GM23338 (cell line): ENCODE data around the gene CX3CL1. TPM values are rescaled to one million over a fixed set of nuclear protein-coding genes. Genes with fewer than 3 reads are reported as not detected.

ENCODE experiments used
- ATAC-seq: fragments of 200-7000 bp; cut with Tn5 transposase; 3 replicates; pipeline ENCODE4 v1.9.1; 2020
- DNase-seq: peaks from one replicate; pipeline ENCODE4 v3.0.0-alpha.2; 2015; ENCODE audit warnings: low spot score
- H2AFZ ChIP-seq: fragments of 200-600 bp; sonication (generic); 2 replicates; pipeline ENCODE4 v1.8.0; 2016; ENCODE audit warnings: antibody characterized with exemption, mild to moderate bottlenecking, moderate library complexity
- H3F3A ChIP-seq: fragments of 200-600 bp; sonication (generic); replicated peaks from 2 replicates; pipeline ENCODE4 v1.8.0; 2017; ENCODE audit warnings: antibody characterized with exemption, mixed run types, low read depth
- H3K27ac ChIP-seq: fragments of 200-600 bp; sonication (generic); 2 replicates; pipeline ENCODE4 v1.6.1; 2016; ENCODE audit warnings: low read depth
- H3K27me3 ChIP-seq: fragments of 200-600 bp; sonication (generic); 2 replicates; pipeline ENCODE4 v1.8.0; 2016; ENCODE audit warnings: mild to moderate bottlenecking, mixed run types, moderate library complexity; ENCODE audit not compliant: insufficient read depth
- H3K36me3 ChIP-seq: fragments of 200-600 bp; sonication (generic); 2 replicates; pipeline ENCODE4 v1.8.0; 2016; ENCODE audit warnings: mild to moderate bottlenecking; ENCODE audit not compliant: insufficient read depth
- H3K4me1 ChIP-seq: fragments of 200-600 bp; sonication (generic); 2 replicates; pipeline ENCODE4 v1.8.0; 2016; ENCODE audit warnings: mild to moderate bottlenecking, moderate library complexity; ENCODE audit not compliant: insufficient read depth
- H3K4me2 ChIP-seq: fragments of 200-600 bp; sonication (generic); 2 replicates; pipeline ENCODE4 v1.7.1; 2017; ENCODE audit warnings: mixed run types
- H3K4me3 ChIP-seq: fragments of 200-600 bp; sonication (generic); 2 replicates; pipeline ENCODE4 v1.6.1; 2016; ENCODE audit warnings: mixed run types
- H3K79me2 ChIP-seq: fragments of 200-600 bp; sonication (generic); replicated peaks from 2 replicates; pipeline ENCODE4 v1.8.0; 2017; ENCODE audit warnings: mild to moderate bottlenecking; ENCODE audit not compliant: insufficient read depth
- H3K9me2 ChIP-seq: fragments of 200-600 bp; sonication (generic); 2 replicates; pipeline ENCODE4 v1.8.0; 2017; ENCODE audit not compliant: insufficient read depth
- H4K20me1 ChIP-seq: fragments of 200-600 bp; sonication (generic); replicated peaks from 2 replicates; pipeline ENCODE4 v1.8.0; 2017; ENCODE audit warnings: mild to moderate bottlenecking; ENCODE audit not compliant: insufficient read depth
- H3K27ac Mint-ChIP-seq: 2 replicates; pipeline ENCODE4 v1.8.0; 2020; ENCODE audit warnings: inconsistent platforms, mild to moderate bottlenecking, moderate library complexity, mixed read lengths
- H3K27me3 Mint-ChIP-seq: 3 replicates; pipeline ENCODE4 v1.8.0; 2022; ENCODE audit warnings: low read depth, mild to moderate bottlenecking, moderate library complexity, mixed read lengths, inconsistent platforms; ENCODE audit not compliant: insufficient read depth, poor library complexity
- H3K36me3 Mint-ChIP-seq: 3 replicates; pipeline ENCODE4 v1.8.0; 2021; ENCODE audit warnings: low read depth, mild to moderate bottlenecking, inconsistent platforms, moderate library complexity, mixed read lengths
- H3K4me1 Mint-ChIP-seq: 3 replicates; pipeline ENCODE4 v1.8.0; 2020; ENCODE audit warnings: mild to moderate bottlenecking, inconsistent platforms, mixed read lengths
- H3K4me3 Mint-ChIP-seq: 3 replicates; pipeline ENCODE4 v1.8.0; 2021; ENCODE audit warnings: moderate library complexity, mild to moderate bottlenecking, inconsistent platforms, mixed read lengths
- H3K9me3 Mint-ChIP-seq: 3 replicates; pipeline ENCODE4 v1.8.0; 2020; ENCODE audit warnings: moderate library complexity, mild to moderate bottlenecking, inconsistent platforms, mixed read lengths
- CREB1 ChIP-seq: fragments of 250-450 bp; sonication (Bioruptor Pico); IDR thresholded peaks from 2 replicates; pipeline ENCODE4 v1.5.0; 2020; ENCODE audit warnings: low read depth, mild to moderate bottlenecking, moderate library complexity
- CTCF ChIP-seq, 2 experiments: fragments of 200-600 bp in 1 of 2; sonication (generic) in 1 of 2; conservative IDR thresholded peaks; 2 replicates each; pipeline versions ENCODE4 v1.5.1 to v1.6.1; 2016 to 2017; ENCODE audit warnings: antibody characterized with exemption in 2 of 2, low read depth in 2 of 2, mild to moderate bottlenecking in 2 of 2, moderate library complexity in 1 of 2
- JUNB ChIP-seq: IDR thresholded peaks from one replicate; pipeline ENCODE4 v1.6.1; 2016; ENCODE audit warnings: antibody characterized with exemption; ENCODE audit not compliant: unreplicated experiment
- POLR2AphosphoS5 ChIP-seq: IDR thresholded peaks from 2 replicates; pipeline ENCODE4 v1.6.1; 2016; ENCODE audit warnings: antibody characterized with exemption, low read depth
- STAT1 ChIP-seq: IDR thresholded peaks from one replicate; pipeline ENCODE4 v1.6.1; 2016; ENCODE audit warnings: antibody characterized with exemption; ENCODE audit not compliant: unreplicated experiment
- ZNF114 ChIP-seq: fragments of 250-450 bp; sonication (Bioruptor Pico); IDR thresholded peaks from 2 replicates; pipeline ENCODE4 v1.5.0; 2020; ENCODE audit warnings: mild to moderate bottlenecking, moderate library complexity
- ZNF331 ChIP-seq: fragments of 250-450 bp; sonication (Bioruptor Pico); IDR thresholded peaks from 2 replicates; pipeline ENCODE4 v1.5.0; 2020; ENCODE audit warnings: low read depth, mild to moderate bottlenecking, moderate library complexity
- polyA plus RNA-seq: library from polyadenylated mRNA; unstranded; fragments of >200 nt; fragmentation: Nextera tagmentation; extraction: Ambion mirVana; gene quantifications from 2 replicates; pipeline ENCODE4 v1.2.1, GENCODE V29; 2016
- total RNA-seq: library from RNA; depleted of rRNA; stranded (reverse); fragments of >200 nt; shearing (Covaris generic); gene quantifications from 2 replicates; pipeline ENCODE4 v1.2.3, GENCODE V29; 2014
- TF ChIP-seq, protein P1 (sequence below): IDR thresholded peaks from 2 replicates; pipeline ENCODE4 v1.6.1; 2016; ENCODE audit warnings: antibody characterized with exemption
- TF ChIP-seq, protein P2 (sequence below): IDR thresholded peaks from one replicate; pipeline ENCODE4 v1.6.1; 2018; ENCODE audit warnings: antibody characterized with exemption; ENCODE audit not compliant: unreplicated experiment
- TF ChIP-seq, protein P3 (sequence below): fragments of 250-450 bp; sonication (Bioruptor Pico); IDR thresholded peaks from 2 replicates; pipeline ENCODE4 v1.5.0; 2020; ENCODE audit warnings: mild to moderate bottlenecking, moderate library complexity

The CX3CL1 gene
- total and polyA plus RNA-seq, 2 experiments from 2014 or later = 0.24 to 2.8 TPM

DNA sequence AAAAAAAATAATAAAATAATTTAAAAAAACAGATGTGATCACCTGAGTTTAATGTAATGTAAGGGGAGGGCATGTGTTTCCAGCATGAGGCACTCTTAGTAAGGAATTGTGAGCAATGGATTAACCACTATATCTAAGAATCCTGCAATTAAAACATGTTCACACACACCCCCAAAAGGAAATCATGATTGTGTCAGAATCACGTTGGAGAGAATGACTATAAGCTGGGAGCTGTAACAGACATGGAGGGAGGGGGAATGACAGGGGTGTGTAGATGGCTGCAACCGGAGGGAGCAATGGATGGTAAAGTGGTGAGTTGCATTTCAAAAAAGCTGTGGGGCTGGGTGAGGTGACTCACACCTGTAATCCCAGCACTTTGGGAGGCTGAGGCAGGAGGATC, 27.3 kb upstream of the CX3CL1 start:
- Mint-ChIP-seq H3K36me3 (no peaks in the 10 kb centered on the region), H3K9me3 (no peaks in the 10 kb centered on the region), H3K4me3 (no peak overlapping the region), H3K27ac (no peak overlapping the region), H3K4me1 (no peaks in the 10 kb centered on the region), H3K27me3 (peaks cover 8% of the 10 kb centered on the region)
- no peak overlapping the region for H3K4me3 ChIP-seq
- no peak overlapping the region for H3K4me2 ChIP-seq
- H3K36me3 ChIP-seq = no peaks in the 10 kb centered on the region
- H3K4me1 ChIP-seq = no peaks in the 10 kb centered on the region
- TF ChIP-seq CREB1 (CRISPR knock-in tag) (no peak), POLR2AphosphoS5 (no peak), ZNF331 (CRISPR knock-in tag) (no peak), STAT1 (no peak), CTCF (conservative IDR thresholded peaks at IDR 0.05; ENCODE audit: low read depth in 2 of 2) (no peak), JUNB (no peak), ZNF114 (no peak)
- TF ChIP-seq, protein P1, sequence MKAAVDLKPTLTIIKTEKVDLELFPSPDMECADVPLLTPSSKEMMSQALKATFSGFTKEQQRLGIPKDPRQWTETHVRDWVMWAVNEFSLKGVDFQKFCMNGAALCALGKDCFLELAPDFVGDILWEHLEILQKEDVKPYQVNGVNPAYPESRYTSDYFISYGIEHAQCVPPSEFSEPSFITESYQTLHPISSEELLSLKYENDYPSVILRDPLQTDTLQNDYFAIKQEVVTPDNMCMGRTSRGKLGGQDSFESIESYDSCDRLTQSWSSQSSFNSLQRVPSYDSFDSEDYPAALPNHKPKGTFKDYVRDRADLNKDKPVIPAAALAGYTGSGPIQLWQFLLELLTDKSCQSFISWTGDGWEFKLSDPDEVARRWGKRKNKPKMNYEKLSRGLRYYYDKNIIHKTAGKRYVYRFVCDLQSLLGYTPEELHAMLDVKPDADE = no peak
- TF ChIP-seq, protein P2, sequence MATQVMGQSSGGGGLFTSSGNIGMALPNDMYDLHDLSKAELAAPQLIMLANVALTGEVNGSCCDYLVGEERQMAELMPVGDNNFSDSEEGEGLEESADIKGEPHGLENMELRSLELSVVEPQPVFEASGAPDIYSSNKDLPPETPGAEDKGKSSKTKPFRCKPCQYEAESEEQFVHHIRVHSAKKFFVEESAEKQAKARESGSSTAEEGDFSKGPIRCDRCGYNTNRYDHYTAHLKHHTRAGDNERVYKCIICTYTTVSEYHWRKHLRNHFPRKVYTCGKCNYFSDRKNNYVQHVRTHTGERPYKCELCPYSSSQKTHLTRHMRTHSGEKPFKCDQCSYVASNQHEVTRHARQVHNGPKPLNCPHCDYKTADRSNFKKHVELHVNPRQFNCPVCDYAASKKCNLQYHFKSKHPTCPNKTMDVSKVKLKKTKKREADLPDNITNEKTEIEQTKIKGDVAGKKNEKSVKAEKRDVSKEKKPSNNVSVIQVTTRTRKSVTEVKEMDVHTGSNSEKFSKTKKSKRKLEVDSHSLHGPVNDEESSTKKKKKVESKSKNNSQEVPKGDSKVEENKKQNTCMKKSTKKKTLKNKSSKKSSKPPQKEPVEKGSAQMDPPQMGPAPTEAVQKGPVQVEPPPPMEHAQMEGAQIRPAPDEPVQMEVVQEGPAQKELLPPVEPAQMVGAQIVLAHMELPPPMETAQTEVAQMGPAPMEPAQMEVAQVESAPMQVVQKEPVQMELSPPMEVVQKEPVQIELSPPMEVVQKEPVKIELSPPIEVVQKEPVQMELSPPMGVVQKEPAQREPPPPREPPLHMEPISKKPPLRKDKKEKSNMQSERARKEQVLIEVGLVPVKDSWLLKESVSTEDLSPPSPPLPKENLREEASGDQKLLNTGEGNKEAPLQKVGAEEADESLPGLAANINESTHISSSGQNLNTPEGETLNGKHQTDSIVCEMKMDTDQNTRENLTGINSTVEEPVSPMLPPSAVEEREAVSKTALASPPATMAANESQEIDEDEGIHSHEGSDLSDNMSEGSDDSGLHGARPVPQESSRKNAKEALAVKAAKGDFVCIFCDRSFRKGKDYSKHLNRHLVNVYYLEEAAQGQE = no peak
- TF ChIP-seq, protein P3, sequence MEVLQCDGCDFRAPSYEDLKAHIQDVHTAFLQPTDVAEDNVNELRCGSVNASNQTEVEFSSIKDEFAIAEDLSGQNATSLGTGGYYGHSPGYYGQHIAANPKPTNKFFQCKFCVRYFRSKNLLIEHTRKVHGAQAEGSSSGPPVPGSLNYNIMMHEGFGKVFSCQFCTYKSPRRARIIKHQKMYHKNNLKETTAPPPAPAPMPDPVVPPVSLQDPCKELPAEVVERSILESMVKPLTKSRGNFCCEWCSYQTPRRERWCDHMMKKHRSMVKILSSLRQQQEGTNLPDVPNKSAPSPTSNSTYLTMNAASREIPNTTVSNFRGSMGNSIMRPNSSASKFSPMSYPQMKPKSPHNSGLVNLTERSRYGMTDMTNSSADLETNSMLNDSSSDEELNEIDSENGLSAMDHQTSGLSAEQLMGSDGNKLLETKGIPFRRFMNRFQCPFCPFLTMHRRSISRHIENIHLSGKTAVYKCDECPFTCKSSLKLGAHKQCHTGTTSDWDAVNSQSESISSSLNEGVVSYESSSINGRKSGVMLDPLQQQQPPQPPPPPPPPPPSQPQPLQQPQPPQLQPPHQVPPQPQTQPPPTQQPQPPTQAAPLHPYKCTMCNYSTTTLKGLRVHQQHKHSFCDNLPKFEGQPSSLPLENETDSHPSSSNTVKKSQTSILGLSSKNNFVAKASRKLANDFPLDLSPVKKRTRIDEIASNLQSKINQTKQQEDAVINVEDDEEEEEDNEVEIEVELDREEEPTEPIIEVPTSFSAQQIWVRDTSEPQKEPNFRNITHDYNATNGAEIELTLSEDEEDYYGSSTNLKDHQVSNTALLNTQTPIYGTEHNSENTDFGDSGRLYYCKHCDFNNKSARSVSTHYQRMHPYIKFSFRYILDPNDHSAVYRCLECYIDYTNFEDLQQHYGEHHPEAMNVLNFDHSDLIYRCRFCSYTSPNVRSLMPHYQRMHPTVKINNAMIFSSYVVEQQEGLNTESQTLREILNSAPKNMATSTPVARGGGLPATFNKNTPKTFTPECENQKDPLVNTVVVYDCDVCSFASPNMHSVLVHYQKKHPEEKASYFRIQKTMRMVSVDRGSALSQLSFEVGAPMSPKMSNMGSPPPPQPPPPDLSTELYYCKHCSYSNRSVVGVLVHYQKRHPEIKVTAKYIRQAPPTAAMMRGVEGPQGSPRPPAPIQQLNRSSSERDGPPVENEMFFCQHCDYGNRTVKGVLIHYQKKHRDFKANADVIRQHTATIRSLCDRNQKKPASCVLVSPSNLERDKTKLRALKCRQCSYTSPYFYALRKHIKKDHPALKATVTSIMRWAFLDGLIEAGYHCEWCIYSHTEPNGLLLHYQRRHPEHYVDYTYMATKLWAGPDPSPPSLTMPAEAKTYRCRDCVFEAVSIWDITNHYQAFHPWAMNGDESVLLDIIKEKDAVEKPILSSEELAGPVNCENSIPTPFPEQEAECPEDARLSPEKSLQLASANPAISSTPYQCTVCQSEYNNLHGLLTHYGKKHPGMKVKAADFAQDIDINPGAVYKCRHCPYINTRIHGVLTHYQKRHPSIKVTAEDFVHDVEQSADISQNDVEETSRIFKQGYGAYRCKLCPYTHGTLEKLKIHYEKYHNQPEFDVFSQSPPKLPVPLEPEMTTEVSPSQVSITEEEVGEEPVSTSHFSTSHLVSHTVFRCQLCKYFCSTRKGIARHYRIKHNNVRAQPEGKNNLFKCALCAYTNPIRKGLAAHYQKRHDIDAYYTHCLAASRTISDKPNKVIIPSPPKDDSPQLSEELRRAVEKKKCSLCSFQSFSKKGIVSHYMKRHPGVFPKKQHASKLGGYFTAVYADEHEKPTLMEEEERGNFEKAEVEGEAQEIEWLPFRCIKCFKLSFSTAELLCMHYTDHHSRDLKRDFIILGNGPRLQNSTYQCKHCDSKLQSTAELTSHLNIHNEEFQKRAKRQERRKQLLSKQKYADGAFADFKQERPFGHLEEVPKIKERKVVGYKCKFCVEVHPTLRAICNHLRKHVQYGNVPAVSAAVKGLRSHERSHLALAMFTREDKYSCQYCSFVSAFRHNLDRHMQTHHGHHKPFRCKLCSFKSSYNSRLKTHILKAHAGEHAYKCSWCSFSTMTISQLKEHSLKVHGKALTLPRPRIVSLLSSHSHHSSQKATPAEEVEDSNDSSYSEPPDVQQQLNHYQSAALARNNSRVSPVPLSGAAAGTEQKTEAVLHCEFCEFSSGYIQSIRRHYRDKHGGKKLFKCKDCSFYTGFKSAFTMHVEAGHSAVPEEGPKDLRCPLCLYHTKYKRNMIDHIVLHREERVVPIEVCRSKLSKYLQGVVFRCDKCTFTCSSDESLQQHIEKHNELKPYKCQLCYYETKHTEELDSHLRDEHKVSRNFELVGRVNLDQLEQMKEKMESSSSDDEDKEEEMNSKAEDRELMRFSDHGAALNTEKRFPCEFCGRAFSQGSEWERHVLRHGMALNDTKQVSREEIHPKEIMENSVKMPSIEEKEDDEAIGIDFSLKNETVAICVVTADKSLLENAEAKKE = no peak
- DNase-seq (no peak), ATAC-seq (no peak)
- no peaks in the 10 kb centered on the region for H3K79me2 ChIP-seq
- H3K27ac ChIP-seq = no peak overlapping the region
- no peaks in the 10 kb centered on the region for H3K9me2 ChIP-seq
- H4K20me1 ChIP-seq = no peaks in the 10 kb centered on the region
- no peak overlapping the region for H2AFZ ChIP-seq
- no peaks in the 10 kb centered on the region for H3K27me3 ChIP-seq
- no peaks in the 10 kb centered on the region for H3F3A ChIP-seq
